SJSA1 (cell line): ENCODE data around the gene MBTPS1. TPM values are rescaled to one million over a fixed set of nuclear protein-coding genes. Genes with fewer than 3 reads are reported as not detected.

Experiments used
- DNase-seq, 2 experiments: peaks; one replicate each; pipeline ENCODE4 v3.0.0-alpha.2; 2015 to 2020; ENCODE audit warnings: low spot score in 2 of 2, low read depth in 1 of 2
- H3K27ac ChIP-seq: fragments of 250-450 bp; sonication (Bioruptor Pico); 2 replicates; pipeline ENCODE4 v1.5.1; 2020; ENCODE audit warnings: mild to moderate bottlenecking, moderate library complexity
- H3K27me3 ChIP-seq: fragments of 250-450 bp; sonication (Bioruptor Pico); replicated peaks from 2 replicates; pipeline ENCODE4 v1.5.1; 2020; ENCODE audit warnings: mild to moderate bottlenecking, moderate library complexity
- H3K36me3 ChIP-seq: fragments of 250-450 bp; sonication (Bioruptor Pico); 2 replicates; pipeline ENCODE4 v1.5.1; 2020; ENCODE audit warnings: mild to moderate bottlenecking
- H3K4me1 ChIP-seq: fragments of 250-450 bp; sonication (Bioruptor Pico); replicated peaks from 2 replicates; pipeline ENCODE4 v1.6.1; 2021; ENCODE audit warnings: mild to moderate bottlenecking
- H3K4me3 ChIP-seq: fragments of 250-450 bp; sonication (Bioruptor Pico); 2 replicates; pipeline ENCODE4 v1.5.1; 2020; ENCODE audit warnings: mild to moderate bottlenecking
- H3K9me3 ChIP-seq: fragments of 250-450 bp; sonication (Bioruptor Pico); replicated peaks from 2 replicates; pipeline ENCODE4 v1.5.1; 2020; ENCODE audit warnings: mild to moderate bottlenecking
- total RNA-seq: library from RNA; depleted of rRNA; stranded (reverse); fragments of >200 nt; shearing (Covaris generic); gene quantifications from 2 replicates; pipeline ENCODE4 v1.2.3, GENCODE V29; 2014

The MBTPS1 gene
- total RNA-seq, 1 experiment from 2014 or later, result 64.9 TPM

DNA sequence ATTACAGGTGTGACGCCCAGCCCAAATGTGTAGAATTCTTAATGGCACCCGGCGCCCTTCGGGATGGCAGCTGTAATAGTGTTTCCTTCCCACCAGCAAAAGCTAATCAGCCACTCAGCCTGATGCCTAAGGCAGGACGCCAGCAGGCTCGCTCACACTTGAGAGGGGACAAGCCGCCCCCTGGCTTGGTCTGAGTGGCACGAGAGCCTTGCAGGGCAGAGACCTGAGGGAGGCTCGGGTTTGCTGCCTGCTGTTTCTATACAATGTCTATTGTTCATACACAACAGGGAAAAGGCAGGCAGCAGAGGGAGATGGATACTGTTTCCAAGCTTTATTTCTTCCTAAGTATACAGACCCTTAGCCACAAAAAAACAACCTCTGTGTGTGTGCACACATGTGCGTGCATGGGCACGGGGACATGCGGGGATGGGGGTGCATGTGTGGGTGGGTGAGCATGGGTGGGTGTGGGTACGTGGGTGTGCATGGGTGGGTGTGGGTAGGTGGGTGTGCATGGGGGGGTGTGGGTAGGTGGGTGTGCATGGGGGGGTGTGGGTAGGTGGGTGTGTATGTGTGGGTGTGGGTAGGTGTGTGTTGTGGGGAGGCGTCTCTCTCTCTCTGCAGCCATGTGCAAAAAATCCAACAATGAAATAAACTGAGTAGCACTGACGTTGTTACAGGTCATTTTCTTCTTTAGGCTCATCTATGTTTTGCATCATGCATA, 84.1 kb downstream of the MBTPS1 start:
- no peak overlapping the region for H3K4me3 ChIP-seq
- no peaks in the 10 kb centered on the region for H3K36me3 ChIP-seq
- DNase-seq, result no peak
- no peaks in the 10 kb centered on the region for H3K4me1 ChIP-seq
- peaks cover 9% of the 10 kb centered on the region for H3K9me3 ChIP-seq
- no peak overlapping the region for H3K27ac ChIP-seq
- peaks cover 21% of the 10 kb centered on the region for H3K27me3 ChIP-seq

- no peak overlapping the region for H3K27ac ChIP-seq
- H3K4me1 ChIP-seq, result no peaks in the 10 kb centered on the region
- DNase-seq, result no peak
These were observed 85.2 kb downstream of the MBTPS1 start for GRCh38 chr16:84031556-84031955.

DNA sequence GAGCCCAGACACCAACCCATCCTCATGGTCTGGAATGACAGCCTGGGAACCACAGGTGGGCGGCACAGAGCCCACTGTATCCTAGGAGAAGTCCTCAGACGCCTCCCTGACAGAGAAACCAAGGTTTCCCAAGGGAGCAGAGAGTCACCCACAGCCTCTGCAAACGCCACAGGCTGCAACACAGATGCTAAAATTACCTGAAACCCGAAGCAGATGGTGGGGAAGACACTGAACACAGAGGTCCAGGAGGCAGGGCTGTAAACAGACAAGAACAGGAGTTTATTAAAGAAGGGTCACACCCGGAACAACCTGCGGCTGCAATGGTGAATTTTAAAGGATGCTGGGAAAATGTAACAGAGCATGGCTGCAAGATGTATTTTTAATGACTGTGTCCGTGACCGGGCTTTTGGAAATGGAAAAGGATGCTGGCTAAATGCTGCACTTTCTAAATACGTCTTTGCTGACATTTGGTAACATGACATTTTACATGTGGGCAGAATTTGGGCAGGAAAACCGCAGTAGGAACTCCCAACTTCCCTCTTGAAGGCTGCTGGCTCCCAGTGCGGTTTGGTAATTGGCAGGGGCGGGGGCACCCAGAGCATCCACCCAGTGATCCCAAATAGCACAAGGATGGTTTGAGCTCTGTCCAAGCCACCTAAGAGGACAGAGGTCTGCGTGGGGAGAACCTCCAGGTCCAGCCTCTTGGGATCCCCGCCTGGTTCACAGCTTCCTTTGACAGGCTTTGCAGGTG, 87.3 kb downstream of the MBTPS1 start:
- H3K4me3 ChIP-seq, result no peak overlapping the region
- H3K9me3 ChIP-seq, result no peaks in the 10 kb centered on the region
- H3K36me3 ChIP-seq, result no peaks in the 10 kb centered on the region
- H3K27ac ChIP-seq, result no peak overlapping the region
- H3K4me1 ChIP-seq, result no peaks in the 10 kb centered on the region
- H3K27me3 ChIP-seq, result peaks cover 15% of the 10 kb centered on the region
- DNase-seq, result no peak

More at GRCh38 chr16:84031556-84031955, 85.2 kb downstream of the MBTPS1 start:
- Histone ChIP-seq H3K9me3 (peaks cover 9% of the 10 kb centered on the region), H3K4me3 (no peak overlapping the region), H3K36me3 (no peaks in the 10 kb centered on the region), H3K27me3 (peaks cover 21% of the 10 kb centered on the region)

- peaks cover 23% of the 10 kb centered on the region for H3K27me3 ChIP-seq
- H3K9me3 ChIP-seq, result no peaks in the 10 kb centered on the region
- no peak overlapping the region for H3K4me3 ChIP-seq
- no peaks in the 10 kb centered on the region for H3K36me3 ChIP-seq
- H3K4me1 ChIP-seq, result no peaks in the 10 kb centered on the region
- DNase-seq, result no peak
- no peak overlapping the region for H3K27ac ChIP-seq
These were observed 89.1 kb downstream of the MBTPS1 start for GRCh38 chr16:84027625-84028024.

- no peak for DNase-seq
- Histone ChIP-seq H3K4me3 (no peak overlapping the region), H3K9me3 (peaks cover 4% of the 10 kb centered on the region; the same call in 1 of the 2 replicates), H3K4me1 (no peaks in the 10 kb centered on the region), H3K36me3 (no peaks in the 10 kb centered on the region), H3K27me3 (peaks cover 19% of the 10 kb centered on the region), H3K27ac (no peak overlapping the region)
These were observed 90.1 kb downstream of the MBTPS1 start for GRCh38 chr16:84026606-84027005.

DNA sequence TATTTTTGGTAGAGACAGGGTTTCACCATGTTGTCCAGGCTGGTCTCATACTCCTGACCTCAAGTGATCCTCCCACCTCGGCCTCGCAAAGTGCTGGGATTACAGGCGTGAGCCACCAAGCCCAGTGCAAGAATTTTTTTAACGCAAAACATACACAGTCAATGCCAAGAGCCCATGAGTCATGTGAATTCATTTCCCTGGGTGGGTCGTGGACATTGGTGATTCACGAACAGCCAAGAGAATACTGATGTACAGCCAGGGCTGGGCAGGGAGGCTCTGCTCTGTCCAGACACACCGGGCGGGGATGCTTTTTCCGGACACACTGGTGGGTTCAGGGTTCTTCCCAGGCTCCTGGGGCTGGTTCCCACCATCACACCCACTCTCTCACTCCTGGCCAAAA, 91.9 kb downstream of the MBTPS1 start:
- H3K4me3 ChIP-seq, result no peak overlapping the region
- H3K27me3 ChIP-seq, result peaks cover 12% of the 10 kb centered on the region; the same call in 1 of the 2 replicates
- no peaks in the 10 kb centered on the region for H3K4me1 ChIP-seq
- H3K27ac ChIP-seq, result no peak overlapping the region
- H3K9me3 ChIP-seq, result peaks cover 13% of the 10 kb centered on the region; the same call in 1 of the 2 replicates
- no peaks in the 10 kb centered on the region for H3K36me3 ChIP-seq
- no peak for DNase-seq

- H3K4me1 ChIP-seq, result no peaks in the 10 kb centered on the region
- peaks cover 13% of the 10 kb centered on the region; the same call in 1 of the 2 replicates for H3K9me3 ChIP-seq
- peaks cover 8% of the 10 kb centered on the region; the same call in 1 of the 2 replicates for H3K27me3 ChIP-seq
- no peak overlapping the region for H3K4me3 ChIP-seq
- no peak overlapping the region for H3K27ac ChIP-seq
- DNase-seq, result no peak
- H3K36me3 ChIP-seq, result no peaks in the 10 kb centered on the region
These were observed 94.1 kb downstream of the MBTPS1 start for GRCh38 chr16:84022644-84023043.

- Histone ChIP-seq H3K4me1 (no peaks in the 10 kb centered on the region), H3K9me3 (peaks cover 13% of the 10 kb centered on the region; the same call in 1 of the 2 replicates), H3K27me3 (peaks cover 8% of the 10 kb centered on the region; the same call in 1 of the 2 replicates), H3K36me3 (no peaks in the 10 kb centered on the region), H3K27ac (no peak overlapping the region), H3K4me3 (no peak overlapping the region)
- no peak for DNase-seq
These were observed 95.3 kb downstream of the MBTPS1 start for GRCh38 chr16:84021488-84021887.

- no peaks in the 10 kb centered on the region for H3K36me3 ChIP-seq
- DNase-seq, result no peak
These were observed 96.4 kb downstream of the MBTPS1 start for GRCh38 chr16:84020353-84020752.

GRCh38 chr16:84018710-84019109, 98.0 kb downstream of the MBTPS1 start:
- H3K4me3 ChIP-seq, result no peak overlapping the region
- H3K9me3 ChIP-seq, result peaks cover 17% of the 10 kb centered on the region; the same call in 1 of the 2 replicates
- no peaks in the 10 kb centered on the region for H3K36me3 ChIP-seq
- no peaks in the 10 kb centered on the region for H3K4me1 ChIP-seq
- 0 out of 2 replicates have a peak, but pooled peaks cover 5% of the 10 kb centered on the region for H3K27me3 ChIP-seq
- H3K27ac ChIP-seq, result no peak overlapping the region
- DNase-seq, result no peak

More at GRCh38 chr16:84020353-84020752, 96.4 kb downstream of the MBTPS1 start:
- no peaks in the 10 kb centered on the region for H3K4me1 ChIP-seq
- no peak overlapping the region for H3K27ac ChIP-seq
- H3K27me3 ChIP-seq, result peaks cover 8% of the 10 kb centered on the region; the same call in 1 of the 2 replicates
- no peak overlapping the region for H3K4me3 ChIP-seq
- H3K9me3 ChIP-seq, result peaks cover 17% of the 10 kb centered on the region; the same call in 1 of the 2 replicates

DNA sequence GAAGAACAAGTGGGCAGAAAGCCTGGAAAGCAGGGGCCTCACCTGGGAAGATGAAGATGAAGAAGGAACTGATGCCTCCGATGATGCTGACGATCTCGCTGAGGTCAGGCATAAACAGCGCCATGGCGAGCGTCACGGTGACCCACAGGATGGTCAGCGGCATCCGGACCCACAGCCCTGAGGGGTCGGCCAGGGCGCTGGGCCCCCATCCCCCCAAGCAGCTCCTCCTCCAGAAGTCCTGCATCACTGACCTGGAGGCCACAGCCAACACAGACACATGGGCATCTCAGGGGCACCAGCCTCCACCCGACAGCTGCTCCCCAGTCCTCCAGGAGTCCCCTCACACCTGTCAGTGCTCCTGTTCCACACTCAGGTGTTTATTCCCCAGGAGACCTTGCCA, 100.3 kb downstream of the MBTPS1 start:
- DNase-seq, result no peak
- H3K9me3 ChIP-seq, result peaks cover 12% of the 10 kb centered on the region; the same call in 1 of the 2 replicates
- no peak overlapping the region for H3K27ac ChIP-seq
- no peaks in the 10 kb centered on the region for H3K27me3 ChIP-seq
- no peak overlapping the region for H3K4me3 ChIP-seq
- no peaks in the 10 kb centered on the region for H3K4me1 ChIP-seq
- no peaks in the 10 kb centered on the region for H3K36me3 ChIP-seq

GRCh38 chr16:84015399-84015798, 101.3 kb downstream of the MBTPS1 start:
- H3K27ac ChIP-seq, result no peak overlapping the region
- DNase-seq, result no peak

DNA sequence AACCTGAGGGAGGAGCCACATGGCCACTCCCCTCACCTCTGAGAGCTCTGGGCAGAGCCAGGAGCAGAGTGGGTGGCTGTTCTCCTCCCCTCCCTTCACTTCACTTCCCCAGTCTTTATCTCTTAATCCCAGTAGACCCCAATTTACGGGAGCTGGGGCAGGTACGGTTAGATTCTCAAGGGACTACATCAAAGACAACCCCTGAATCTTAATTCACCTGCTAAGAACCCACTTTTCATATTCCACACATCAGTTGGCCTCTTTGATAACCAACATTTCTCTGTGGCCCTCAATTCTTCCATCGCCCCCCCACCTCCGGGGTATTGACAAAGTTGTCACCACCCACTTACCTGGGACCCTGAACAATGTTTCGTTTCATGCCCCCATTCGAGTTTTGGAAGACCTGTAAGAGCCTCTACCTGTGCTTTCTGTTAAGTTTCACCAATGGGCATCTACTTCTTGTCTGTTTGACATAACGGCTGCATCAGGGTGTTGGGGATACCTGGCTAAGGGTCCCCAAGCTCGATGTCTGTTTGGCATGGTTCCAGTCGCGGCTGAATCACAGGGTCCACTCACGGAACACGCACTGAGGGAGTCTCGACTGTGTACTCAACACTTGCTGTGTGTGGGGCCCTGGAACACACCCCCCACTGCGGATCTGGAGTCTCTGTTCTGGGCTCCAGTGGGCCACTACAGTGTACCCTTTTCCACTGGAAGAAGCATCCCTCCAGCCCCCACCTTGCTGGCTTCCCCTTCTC, 102.0 kb downstream of the MBTPS1 start:
- Histone ChIP-seq H3K9me3 (peaks cover 4% of the 10 kb centered on the region; the same call in 1 of the 2 replicates), H3K27ac (no peak overlapping the region), H3K36me3 (no peaks in the 10 kb centered on the region), H3K4me1 (no peaks in the 10 kb centered on the region), H3K27me3 (no peaks in the 10 kb centered on the region), H3K4me3 (no peak overlapping the region)
- no peak for DNase-seq

More at GRCh38 chr16:84015399-84015798, 101.3 kb downstream of the MBTPS1 start:
- H3K4me3 ChIP-seq, result no peak overlapping the region
- H3K27me3 ChIP-seq, result no peaks in the 10 kb centered on the region
- H3K4me1 ChIP-seq, result no peaks in the 10 kb centered on the region
- H3K36me3 ChIP-seq, result no peaks in the 10 kb centered on the region
- H3K9me3 ChIP-seq, result peaks cover 4% of the 10 kb centered on the region; the same call in 1 of the 2 replicates
